Epithelial cell of alveolus of lung (primary cell): ENCODE measurements around the gene ACTBL2. TPM values are rescaled to one million over a fixed set of nuclear protein-coding genes. Genes with fewer than 3 reads are reported as not detected.

ENCODE experiments used
- total RNA-seq: library from RNA; depleted of rRNA; stranded (reverse); fragments of >200 nt; gene quantifications from 2 replicates; pipeline ENCODE4 v1.2.1, GENCODE V29; 2015

Gene ACTBL2
- under 0.01 and 1.2 TPM in 2 replicates for total RNA-seq

GRCh38 chr5:57482671-57483106 is at the start of gene ACTBL2:
ACTBL2 (minus strand) TSS chr5:57482811; CDS start chr5:57482707, 104 bp downstream.

